GM23338 (cell line): ENCODE data around the gene OVCH1. TPM values are rescaled to one million over a fixed set of nuclear protein-coding genes. Genes with fewer than 3 reads are reported as not detected.
A peak's percentile ranks its signal among the peaks of the same experiment; 100 is the strongest.

Experiments
- ATAC-seq: fragments of 200-7000 bp; cut with Tn5 transposase; 3 replicates; pipeline ENCODE4 v1.9.1; 2020
- DNase-seq: peaks from one replicate; pipeline ENCODE4 v3.0.0-alpha.2; 2015; ENCODE audit warnings: low spot score
- H2AFZ ChIP-seq: fragments of 200-600 bp; sonication (generic); 2 replicates; pipeline ENCODE4 v1.8.0; 2016; ENCODE audit warnings: antibody characterized with exemption, mild to moderate bottlenecking, moderate library complexity
- H3F3A ChIP-seq: fragments of 200-600 bp; sonication (generic); replicated peaks from 2 replicates; pipeline ENCODE4 v1.8.0; 2017; ENCODE audit warnings: antibody characterized with exemption, mixed run types, low read depth
- H3K27ac ChIP-seq: fragments of 200-600 bp; sonication (generic); 2 replicates; pipeline ENCODE4 v1.6.1; 2016; ENCODE audit warnings: low read depth
- H3K27me3 ChIP-seq: fragments of 200-600 bp; sonication (generic); 2 replicates; pipeline ENCODE4 v1.8.0; 2016; ENCODE audit warnings: mild to moderate bottlenecking, mixed run types, moderate library complexity; ENCODE audit not compliant: insufficient read depth
- H3K36me3 ChIP-seq: fragments of 200-600 bp; sonication (generic); 2 replicates; pipeline ENCODE4 v1.8.0; 2016; ENCODE audit warnings: mild to moderate bottlenecking; ENCODE audit not compliant: insufficient read depth
- H3K4me1 ChIP-seq: fragments of 200-600 bp; sonication (generic); 2 replicates; pipeline ENCODE4 v1.8.0; 2016; ENCODE audit warnings: mild to moderate bottlenecking, moderate library complexity; ENCODE audit not compliant: insufficient read depth
- H3K4me2 ChIP-seq: fragments of 200-600 bp; sonication (generic); 2 replicates; pipeline ENCODE4 v1.7.1; 2017; ENCODE audit warnings: mixed run types
- H3K4me3 ChIP-seq: fragments of 200-600 bp; sonication (generic); 2 replicates; pipeline ENCODE4 v1.6.1; 2016; ENCODE audit warnings: mixed run types
- H3K79me2 ChIP-seq: fragments of 200-600 bp; sonication (generic); replicated peaks from 2 replicates; pipeline ENCODE4 v1.8.0; 2017; ENCODE audit warnings: mild to moderate bottlenecking; ENCODE audit not compliant: insufficient read depth
- H3K9me2 ChIP-seq: fragments of 200-600 bp; sonication (generic); 2 replicates; pipeline ENCODE4 v1.8.0; 2017; ENCODE audit not compliant: insufficient read depth
- H4K20me1 ChIP-seq: fragments of 200-600 bp; sonication (generic); replicated peaks from 2 replicates; pipeline ENCODE4 v1.8.0; 2017; ENCODE audit warnings: mild to moderate bottlenecking; ENCODE audit not compliant: insufficient read depth
- H3K27ac Mint-ChIP-seq: 2 replicates; pipeline ENCODE4 v1.8.0; 2020; ENCODE audit warnings: inconsistent platforms, mild to moderate bottlenecking, moderate library complexity, mixed read lengths
- H3K27me3 Mint-ChIP-seq: 3 replicates; pipeline ENCODE4 v1.8.0; 2022; ENCODE audit warnings: low read depth, mild to moderate bottlenecking, moderate library complexity, mixed read lengths, inconsistent platforms; ENCODE audit not compliant: insufficient read depth, poor library complexity
- H3K36me3 Mint-ChIP-seq: 3 replicates; pipeline ENCODE4 v1.8.0; 2021; ENCODE audit warnings: low read depth, mild to moderate bottlenecking, inconsistent platforms, moderate library complexity, mixed read lengths
- H3K4me1 Mint-ChIP-seq: 3 replicates; pipeline ENCODE4 v1.8.0; 2020; ENCODE audit warnings: mild to moderate bottlenecking, inconsistent platforms, mixed read lengths
- H3K4me3 Mint-ChIP-seq: 3 replicates; pipeline ENCODE4 v1.8.0; 2021; ENCODE audit warnings: moderate library complexity, mild to moderate bottlenecking, inconsistent platforms, mixed read lengths
- H3K9me3 Mint-ChIP-seq: 3 replicates; pipeline ENCODE4 v1.8.0; 2020; ENCODE audit warnings: moderate library complexity, mild to moderate bottlenecking, inconsistent platforms, mixed read lengths
- CREB1 ChIP-seq: fragments of 250-450 bp; sonication (Bioruptor Pico); IDR thresholded peaks from 2 replicates; pipeline ENCODE4 v1.5.0; 2020; ENCODE audit warnings: low read depth, mild to moderate bottlenecking, moderate library complexity
- NANOG ChIP-seq: IDR thresholded peaks from 2 replicates; pipeline ENCODE4 v1.6.1; 2016; ENCODE audit warnings: antibody characterized with exemption, borderline replicate concordance
- POLR2AphosphoS5 ChIP-seq: IDR thresholded peaks from 2 replicates; pipeline ENCODE4 v1.6.1; 2016; ENCODE audit warnings: antibody characterized with exemption, low read depth
- ZNF331 ChIP-seq: fragments of 250-450 bp; sonication (Bioruptor Pico); IDR thresholded peaks from 2 replicates; pipeline ENCODE4 v1.5.0; 2020; ENCODE audit warnings: low read depth, mild to moderate bottlenecking, moderate library complexity
- polyA plus RNA-seq: library from polyadenylated mRNA; unstranded; fragments of >200 nt; fragmentation: Nextera tagmentation; extraction: Ambion mirVana; gene quantifications from 2 replicates; pipeline ENCODE4 v1.2.1, GENCODE V29; 2016
- total RNA-seq: library from RNA; depleted of rRNA; stranded (reverse); fragments of >200 nt; shearing (Covaris generic); gene quantifications from 2 replicates; pipeline ENCODE4 v1.2.3, GENCODE V29; 2014; rRNA removed
- TF ChIP-seq, protein P1 (sequence below): IDR thresholded peaks from 2 replicates; pipeline ENCODE4 v1.6.1; 2016; ENCODE audit warnings: antibody characterized with exemption
- TF ChIP-seq, protein P2 (sequence below): fragments of 250-450 bp; sonication (Bioruptor Pico); IDR thresholded peaks from 2 replicates; pipeline ENCODE4 v1.5.0; 2020; ENCODE audit warnings: mild to moderate bottlenecking, moderate library complexity

The OVCH1 gene
- total and polyA plus RNA-seq, 2 experiments from 2014 or later: not detected

DNA sequence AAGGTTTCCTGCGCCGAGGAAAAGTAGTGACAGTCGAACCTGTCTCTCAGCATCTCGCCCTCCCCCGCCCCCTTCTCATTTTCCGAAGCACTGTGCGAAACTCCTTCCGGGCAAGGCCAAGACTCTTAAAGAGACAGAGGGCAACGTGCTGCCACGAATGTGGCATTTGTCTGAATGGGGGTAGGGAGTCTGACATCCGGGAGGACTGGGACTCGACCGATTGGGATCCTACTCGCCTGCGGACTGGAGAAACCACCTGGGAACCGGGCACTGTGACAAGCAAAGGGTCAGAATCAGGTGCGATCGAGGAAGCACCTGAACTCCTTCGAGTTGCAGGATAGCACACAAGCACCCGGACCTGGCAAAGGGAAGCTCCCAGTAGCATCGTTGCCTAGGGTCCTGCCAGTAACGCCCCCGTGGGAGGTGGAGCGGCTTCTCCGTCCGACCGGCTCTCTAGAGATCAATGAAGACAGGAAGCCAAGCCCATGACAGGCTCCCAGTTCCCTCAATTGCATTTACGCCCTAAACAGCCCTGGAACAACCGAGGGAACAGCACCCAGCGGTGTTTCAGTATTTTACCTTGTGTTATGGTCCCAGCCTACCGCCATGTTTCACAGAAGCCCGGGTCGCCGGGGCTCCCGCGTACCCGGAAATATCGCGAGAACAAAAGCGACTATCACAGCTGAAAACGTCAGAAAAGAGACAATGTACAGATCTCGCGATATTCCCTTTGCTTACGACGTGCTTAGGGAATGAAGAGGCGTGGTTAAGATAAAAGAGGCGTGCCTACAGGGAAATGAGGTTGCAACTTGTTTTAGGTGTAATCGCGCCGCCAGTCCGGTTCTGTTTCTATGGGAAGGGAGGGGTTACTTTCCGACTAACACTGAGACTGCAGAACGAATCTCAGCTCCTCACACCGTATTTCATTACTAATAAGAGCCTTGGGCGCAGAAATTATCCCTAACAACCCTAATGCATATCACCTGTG, 116.7 kb downstream of the OVCH1 start, which contains the start of gene ERGIC2:
Gene ERGIC2 (minus strand): TSS at position 637 of the 988 bp plus-strand sequence. CDS start 9,539 bp downstream, outside the sequence.
- Mint-ChIP-seq H3K27me3 (peaks cover 3% of the 10 kb centered on the region), H3K36me3 (no peaks in the 10 kb centered on the region), H3K4me1 (peaks cover 9% of the 10 kb centered on the region; the same call in 2 of the 3 replicates), H3K27ac (peak within 1 kb of the TSS; percentile 97), H3K9me3 (no peaks in the 10 kb centered on the region; the same call in 2 of the 3 replicates), H3K4me3 (peak within 1 kb of the TSS; percentile 95)
- Histone ChIP-seq H3F3A (no peaks in the 10 kb centered on the region), H3K4me1 (no peaks in the 10 kb centered on the region), H3K27ac (0 out of 2 replicates have a peak within 1 kb of the TSS, but pooled peaks have one; percentile 22), H2AFZ (peak within 1 kb of the TSS; percentile 60), H4K20me1 (peaks cover 4% of the 10 kb centered on the region), H3K27me3 (no peaks in the 10 kb centered on the region), H3K4me2 (peak within 1 kb of the TSS; percentile 87), H3K79me2 (peaks cover 48% of the 10 kb centered on the region), H3K9me2 (no peaks in the 10 kb centered on the region), H3K36me3 (no peaks in the 10 kb centered on the region), H3K4me3 (peak within 1 kb of the TSS; percentile 59)
- ATAC-seq: peak; percentile 94
- TF ChIP-seq, protein P1, sequence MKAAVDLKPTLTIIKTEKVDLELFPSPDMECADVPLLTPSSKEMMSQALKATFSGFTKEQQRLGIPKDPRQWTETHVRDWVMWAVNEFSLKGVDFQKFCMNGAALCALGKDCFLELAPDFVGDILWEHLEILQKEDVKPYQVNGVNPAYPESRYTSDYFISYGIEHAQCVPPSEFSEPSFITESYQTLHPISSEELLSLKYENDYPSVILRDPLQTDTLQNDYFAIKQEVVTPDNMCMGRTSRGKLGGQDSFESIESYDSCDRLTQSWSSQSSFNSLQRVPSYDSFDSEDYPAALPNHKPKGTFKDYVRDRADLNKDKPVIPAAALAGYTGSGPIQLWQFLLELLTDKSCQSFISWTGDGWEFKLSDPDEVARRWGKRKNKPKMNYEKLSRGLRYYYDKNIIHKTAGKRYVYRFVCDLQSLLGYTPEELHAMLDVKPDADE: no peak
- TF ChIP-seq NANOG (0 out of 2 replicates have a peak, but pooled peaks have one; percentile 4), POLR2AphosphoS5 (peak; percentile 69), ZNF331 (no peak), CREB1 (CRISPR knock-in tag) (peak; percentile 91)
- TF ChIP-seq, protein P2, sequence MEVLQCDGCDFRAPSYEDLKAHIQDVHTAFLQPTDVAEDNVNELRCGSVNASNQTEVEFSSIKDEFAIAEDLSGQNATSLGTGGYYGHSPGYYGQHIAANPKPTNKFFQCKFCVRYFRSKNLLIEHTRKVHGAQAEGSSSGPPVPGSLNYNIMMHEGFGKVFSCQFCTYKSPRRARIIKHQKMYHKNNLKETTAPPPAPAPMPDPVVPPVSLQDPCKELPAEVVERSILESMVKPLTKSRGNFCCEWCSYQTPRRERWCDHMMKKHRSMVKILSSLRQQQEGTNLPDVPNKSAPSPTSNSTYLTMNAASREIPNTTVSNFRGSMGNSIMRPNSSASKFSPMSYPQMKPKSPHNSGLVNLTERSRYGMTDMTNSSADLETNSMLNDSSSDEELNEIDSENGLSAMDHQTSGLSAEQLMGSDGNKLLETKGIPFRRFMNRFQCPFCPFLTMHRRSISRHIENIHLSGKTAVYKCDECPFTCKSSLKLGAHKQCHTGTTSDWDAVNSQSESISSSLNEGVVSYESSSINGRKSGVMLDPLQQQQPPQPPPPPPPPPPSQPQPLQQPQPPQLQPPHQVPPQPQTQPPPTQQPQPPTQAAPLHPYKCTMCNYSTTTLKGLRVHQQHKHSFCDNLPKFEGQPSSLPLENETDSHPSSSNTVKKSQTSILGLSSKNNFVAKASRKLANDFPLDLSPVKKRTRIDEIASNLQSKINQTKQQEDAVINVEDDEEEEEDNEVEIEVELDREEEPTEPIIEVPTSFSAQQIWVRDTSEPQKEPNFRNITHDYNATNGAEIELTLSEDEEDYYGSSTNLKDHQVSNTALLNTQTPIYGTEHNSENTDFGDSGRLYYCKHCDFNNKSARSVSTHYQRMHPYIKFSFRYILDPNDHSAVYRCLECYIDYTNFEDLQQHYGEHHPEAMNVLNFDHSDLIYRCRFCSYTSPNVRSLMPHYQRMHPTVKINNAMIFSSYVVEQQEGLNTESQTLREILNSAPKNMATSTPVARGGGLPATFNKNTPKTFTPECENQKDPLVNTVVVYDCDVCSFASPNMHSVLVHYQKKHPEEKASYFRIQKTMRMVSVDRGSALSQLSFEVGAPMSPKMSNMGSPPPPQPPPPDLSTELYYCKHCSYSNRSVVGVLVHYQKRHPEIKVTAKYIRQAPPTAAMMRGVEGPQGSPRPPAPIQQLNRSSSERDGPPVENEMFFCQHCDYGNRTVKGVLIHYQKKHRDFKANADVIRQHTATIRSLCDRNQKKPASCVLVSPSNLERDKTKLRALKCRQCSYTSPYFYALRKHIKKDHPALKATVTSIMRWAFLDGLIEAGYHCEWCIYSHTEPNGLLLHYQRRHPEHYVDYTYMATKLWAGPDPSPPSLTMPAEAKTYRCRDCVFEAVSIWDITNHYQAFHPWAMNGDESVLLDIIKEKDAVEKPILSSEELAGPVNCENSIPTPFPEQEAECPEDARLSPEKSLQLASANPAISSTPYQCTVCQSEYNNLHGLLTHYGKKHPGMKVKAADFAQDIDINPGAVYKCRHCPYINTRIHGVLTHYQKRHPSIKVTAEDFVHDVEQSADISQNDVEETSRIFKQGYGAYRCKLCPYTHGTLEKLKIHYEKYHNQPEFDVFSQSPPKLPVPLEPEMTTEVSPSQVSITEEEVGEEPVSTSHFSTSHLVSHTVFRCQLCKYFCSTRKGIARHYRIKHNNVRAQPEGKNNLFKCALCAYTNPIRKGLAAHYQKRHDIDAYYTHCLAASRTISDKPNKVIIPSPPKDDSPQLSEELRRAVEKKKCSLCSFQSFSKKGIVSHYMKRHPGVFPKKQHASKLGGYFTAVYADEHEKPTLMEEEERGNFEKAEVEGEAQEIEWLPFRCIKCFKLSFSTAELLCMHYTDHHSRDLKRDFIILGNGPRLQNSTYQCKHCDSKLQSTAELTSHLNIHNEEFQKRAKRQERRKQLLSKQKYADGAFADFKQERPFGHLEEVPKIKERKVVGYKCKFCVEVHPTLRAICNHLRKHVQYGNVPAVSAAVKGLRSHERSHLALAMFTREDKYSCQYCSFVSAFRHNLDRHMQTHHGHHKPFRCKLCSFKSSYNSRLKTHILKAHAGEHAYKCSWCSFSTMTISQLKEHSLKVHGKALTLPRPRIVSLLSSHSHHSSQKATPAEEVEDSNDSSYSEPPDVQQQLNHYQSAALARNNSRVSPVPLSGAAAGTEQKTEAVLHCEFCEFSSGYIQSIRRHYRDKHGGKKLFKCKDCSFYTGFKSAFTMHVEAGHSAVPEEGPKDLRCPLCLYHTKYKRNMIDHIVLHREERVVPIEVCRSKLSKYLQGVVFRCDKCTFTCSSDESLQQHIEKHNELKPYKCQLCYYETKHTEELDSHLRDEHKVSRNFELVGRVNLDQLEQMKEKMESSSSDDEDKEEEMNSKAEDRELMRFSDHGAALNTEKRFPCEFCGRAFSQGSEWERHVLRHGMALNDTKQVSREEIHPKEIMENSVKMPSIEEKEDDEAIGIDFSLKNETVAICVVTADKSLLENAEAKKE (CRISPR knock-in tag): no peak
- peak; percentile 100 for DNase-seq

Other genes starting within 250 kb of the OVCH1 start
- 52.6 and 77.1 TPM in 2 replicates for gene ERGIC2, start 116.5 kb downstream of the OVCH1 start, total RNA-seq
- 79.7 and 107 TPM in 2 replicates for gene ERGIC2, start 116.5 kb downstream of the OVCH1 start, polyA plus RNA-seq